GM12801 (cell line): ENCODE results near the gene RNF212.

Experiments
- TF ChIP-seq, protein P1 (sequence below): IDR thresholded peaks from one replicate; pipeline ENCODE4 v1.5.1; 2011; ENCODE audit warnings: control low read depth; ENCODE audit not compliant: insufficient read length; ENCODE audit errors: extremely low read depth

The RNF212 gene, protein sequence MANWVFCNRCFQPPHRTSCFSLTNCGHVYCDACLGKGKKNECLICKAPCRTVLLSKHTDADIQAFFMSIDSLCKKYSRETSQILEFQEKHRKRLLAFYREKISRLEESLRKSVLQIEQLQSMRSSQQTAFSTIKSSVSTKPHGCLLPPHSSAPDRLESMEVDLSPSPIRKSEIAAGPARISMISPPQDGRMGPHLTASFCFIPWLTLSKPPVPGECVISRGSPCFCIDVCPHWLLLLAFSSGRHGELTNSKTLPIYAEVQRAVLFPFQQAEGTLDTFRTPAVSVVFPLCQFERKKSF

DNA sequence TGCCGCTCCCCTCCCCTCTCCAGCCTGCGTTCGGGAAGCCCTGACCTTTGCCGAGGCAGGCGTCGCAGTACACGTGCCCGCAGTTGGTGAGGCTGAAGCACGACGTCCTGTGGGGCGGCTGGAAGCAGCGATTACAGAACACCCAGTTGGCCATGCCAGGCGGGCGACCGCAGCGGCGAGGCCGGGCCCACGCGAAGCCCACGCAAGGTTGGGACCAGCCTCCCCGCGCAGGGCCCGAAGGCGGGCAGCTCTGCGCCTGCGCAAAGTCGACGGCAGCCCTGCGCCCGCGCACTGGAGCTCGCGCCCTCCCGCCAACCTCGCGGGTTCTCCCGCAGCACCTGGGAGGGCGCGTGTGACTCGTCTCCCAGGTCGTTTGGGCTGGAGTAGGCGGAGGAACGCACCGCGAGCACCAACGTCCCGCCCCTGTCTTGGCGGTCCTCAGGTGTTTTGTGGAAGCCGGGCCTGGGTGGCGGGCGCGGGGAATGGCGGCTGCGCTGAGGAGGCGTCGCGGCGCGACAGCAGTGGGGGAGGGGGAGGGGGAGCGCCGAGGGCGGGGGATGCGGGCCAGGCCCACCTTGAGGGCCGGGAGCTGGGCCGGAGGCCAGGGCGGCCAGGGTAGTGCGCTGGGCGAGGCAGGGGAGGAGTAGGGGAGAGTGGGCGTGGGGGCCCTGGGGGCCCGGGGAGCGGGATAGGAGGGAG is at the start of gene RNF212:
Gene RNF212 (minus strand): TSS at position 254 of the 699 bp plus-strand sequence. CDS start 100 bp downstream, at position 154.
- TF ChIP-seq, protein P1, sequence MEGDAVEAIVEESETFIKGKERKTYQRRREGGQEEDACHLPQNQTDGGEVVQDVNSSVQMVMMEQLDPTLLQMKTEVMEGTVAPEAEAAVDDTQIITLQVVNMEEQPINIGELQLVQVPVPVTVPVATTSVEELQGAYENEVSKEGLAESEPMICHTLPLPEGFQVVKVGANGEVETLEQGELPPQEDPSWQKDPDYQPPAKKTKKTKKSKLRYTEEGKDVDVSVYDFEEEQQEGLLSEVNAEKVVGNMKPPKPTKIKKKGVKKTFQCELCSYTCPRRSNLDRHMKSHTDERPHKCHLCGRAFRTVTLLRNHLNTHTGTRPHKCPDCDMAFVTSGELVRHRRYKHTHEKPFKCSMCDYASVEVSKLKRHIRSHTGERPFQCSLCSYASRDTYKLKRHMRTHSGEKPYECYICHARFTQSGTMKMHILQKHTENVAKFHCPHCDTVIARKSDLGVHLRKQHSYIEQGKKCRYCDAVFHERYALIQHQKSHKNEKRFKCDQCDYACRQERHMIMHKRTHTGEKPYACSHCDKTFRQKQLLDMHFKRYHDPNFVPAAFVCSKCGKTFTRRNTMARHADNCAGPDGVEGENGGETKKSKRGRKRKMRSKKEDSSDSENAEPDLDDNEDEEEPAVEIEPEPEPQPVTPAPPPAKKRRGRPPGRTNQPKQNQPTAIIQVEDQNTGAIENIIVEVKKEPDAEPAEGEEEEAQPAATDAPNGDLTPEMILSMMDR: no peak

DNA sequence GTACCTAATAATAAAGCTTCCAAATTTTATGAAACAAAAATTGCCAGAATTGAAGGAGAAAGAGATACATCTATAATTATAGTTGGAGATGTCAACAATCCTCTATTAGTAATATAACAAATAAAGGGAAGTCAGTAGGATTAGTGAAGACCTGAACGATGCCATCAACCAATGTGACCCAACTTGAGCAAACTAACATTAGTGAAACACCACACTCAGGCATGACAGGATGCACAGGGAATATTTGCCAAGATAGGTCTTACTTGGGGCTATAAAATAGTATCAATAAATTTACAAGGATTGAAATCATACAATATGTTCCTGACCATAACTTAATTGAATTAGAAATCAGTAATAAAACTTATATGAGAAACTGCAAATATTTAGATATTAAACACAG is 47.0 kb upstream of the RNF212 start:
- TF ChIP-seq, protein P1: no peak

DNA sequence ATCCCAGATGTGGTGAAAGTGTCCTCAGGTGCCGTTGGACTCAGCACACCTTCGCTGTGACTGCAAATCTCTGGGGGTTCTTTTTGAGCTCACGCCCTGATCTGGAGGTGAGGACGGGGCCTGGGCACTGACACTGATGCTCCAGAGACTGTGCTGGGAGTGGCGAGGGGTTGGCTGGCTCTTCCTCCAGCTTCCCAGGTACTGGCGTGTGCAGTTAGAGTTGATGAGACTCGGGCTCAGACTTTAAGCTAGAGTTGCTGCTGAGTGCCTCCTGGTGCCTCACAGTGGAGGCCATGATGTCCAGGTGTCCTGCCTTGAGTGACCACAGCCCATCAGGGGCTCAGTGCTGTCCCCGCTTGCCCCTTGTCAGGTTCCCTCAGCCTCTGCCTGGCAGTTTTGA is 42.7 kb upstream of the RNF212 start:
- TF ChIP-seq, protein P1: no peak

DNA sequence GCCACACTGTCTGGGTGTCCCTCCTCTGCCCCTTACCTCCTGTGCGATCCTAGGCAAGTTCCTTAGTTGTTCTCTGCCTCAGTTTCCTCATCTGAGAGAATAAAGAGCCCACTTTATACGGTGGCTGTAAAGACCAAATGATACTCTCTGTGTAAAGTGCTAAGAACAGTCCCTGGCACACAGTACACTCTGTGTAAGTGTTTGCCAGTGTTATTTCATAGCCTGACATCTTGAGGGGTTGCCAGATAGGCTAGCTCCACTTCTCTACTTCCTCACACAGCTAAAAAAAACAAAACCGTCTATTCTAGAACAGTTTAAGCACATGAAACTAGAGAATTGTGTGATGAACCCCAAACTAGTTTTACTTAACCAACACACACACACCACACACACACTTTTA is 42.0 kb upstream of the RNF212 start:
- TF ChIP-seq, protein P1: no peak

DNA sequence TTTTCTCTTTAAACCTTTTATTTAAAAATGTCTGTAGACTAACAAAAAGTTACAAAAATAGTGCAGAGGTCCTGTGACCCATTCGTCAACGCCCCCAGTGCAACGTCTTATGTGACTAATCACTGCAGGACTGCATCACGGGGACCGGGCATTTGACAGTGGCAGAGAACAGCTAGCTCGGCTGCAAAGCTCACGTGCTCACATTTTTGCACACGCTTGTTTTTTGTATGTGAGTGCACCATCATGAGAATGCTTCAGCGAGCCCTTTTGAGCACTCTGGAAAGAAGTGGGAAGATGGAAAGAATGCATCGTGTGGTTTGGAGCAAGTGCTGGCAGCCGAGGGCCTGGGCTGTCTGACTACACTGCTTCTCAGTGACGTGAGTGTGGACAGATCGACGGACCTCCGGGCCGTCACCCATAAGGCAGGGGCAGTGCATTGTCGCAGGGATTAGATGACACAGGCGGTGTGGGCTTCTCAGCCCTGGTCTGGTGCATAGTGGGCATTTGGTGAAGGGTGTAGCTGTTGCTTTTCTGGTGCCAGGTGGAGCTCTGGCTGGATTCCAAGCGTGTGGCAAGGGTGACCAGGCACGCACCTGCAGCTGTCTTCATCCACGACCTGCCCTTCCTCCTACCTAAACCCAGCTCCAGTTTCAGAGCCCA is 41.3 kb upstream of the RNF212 start:
- TF ChIP-seq, protein P1: no peak

DNA sequence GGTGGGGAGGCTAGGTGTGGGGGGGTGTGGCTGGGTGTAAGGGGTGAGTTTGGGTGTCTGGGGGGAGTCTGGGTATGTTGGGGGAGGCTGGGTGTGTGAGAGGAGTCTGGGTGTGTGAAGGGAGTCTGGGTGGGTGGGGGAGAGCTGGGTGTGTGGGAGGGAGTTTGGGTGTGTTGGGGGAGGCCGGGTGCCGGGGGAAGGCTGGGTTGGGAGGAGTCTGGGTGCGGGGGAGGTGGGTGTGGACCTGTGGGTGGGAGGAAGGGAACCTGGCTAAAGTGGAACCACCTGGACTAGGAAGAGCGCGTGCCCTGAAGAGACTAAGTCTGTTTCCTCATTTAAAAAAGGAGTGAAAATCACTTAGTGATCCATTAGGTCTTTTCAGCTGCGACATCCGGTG is 40.8 kb upstream of the RNF212 start:
- TF ChIP-seq, protein P1: no peak

DNA sequence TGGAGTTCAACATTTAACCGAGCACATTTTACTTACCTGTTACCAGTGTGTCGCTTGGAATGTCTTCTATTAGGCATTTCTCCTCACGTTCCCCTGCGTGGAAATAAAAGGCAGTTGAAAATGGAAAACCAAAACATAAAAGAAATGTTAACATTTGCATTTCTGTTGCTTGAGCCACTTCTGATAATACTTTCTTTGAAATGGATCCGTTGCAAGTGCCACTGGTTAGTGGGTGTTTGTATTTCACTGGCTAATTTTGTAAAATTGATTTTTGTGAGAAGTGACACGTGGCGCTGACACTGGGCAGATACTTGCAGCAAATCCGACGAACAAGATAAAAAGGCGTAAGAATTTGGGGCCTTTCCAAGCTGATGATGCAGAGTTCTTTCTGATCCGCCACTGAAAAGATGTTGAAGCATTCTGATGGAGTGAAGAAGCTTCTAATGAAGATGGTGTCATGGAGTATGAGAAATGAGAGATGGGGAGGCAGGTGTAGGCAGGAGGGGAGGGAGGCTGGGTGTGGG is 40.3 kb upstream of the RNF212 start:
- TF ChIP-seq, protein P1: no peak
